Measurements from ENCODE around the gene FGD1.
A peak's percentile ranks its signal among the peaks of the same experiment; 100 is the strongest.
"Not testable (repeated sequence)": the region's sequence is repeated elsewhere in the genome, so short reads cannot be mapped to it uniquely, and the experiment has no call there.

FGD1 gene

DNA sequence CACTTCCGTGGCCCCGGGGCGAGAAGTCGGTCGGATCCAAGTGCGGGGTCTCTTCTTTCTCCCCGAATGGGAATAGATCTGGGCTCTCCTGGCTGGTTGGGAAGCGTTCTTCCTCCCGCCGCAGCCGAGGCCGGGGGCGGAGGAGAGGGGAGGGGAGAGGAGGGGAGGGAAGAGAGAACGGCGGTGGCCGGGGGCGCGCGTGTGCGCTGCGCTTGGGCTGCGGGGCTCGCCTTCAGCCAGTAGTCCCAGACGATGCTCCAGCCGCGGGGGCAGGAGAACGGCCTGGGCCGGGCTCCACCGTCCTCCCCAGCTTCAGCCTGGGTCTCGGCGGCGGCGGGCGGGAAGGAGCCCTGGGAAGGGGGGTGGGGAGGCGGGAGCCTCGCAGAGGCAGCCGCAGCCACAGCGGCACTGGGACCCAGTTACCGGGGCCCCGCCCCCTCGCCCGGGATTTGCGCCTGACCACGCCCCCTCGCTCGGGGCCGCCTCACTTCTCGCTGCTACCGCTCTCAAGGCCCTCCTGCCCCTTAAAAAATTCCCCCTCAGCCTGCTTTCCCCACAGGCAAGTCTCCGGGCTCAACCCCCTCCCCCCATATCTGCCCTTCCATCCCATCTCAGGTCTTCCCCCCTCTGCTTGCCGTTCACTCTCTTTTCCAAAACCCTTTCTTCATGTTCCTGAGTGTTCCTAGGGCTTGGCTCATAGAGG lies at the start of gene FGD1:
FGD1 (minus strand) TSS at position 421 of the 703 bp plus-strand sequence. CDS start 802 bp downstream, outside the sequence.
- peak; percentile 84 for DNase-seq (ENCODE audit: low spot score)

GRCh38 chrX:54542239-54542638 lies 46.2 kb upstream of the FGD1 start:
- not testable (repeated sequence) for DNase-seq (ENCODE audit: low spot score)

DNA sequence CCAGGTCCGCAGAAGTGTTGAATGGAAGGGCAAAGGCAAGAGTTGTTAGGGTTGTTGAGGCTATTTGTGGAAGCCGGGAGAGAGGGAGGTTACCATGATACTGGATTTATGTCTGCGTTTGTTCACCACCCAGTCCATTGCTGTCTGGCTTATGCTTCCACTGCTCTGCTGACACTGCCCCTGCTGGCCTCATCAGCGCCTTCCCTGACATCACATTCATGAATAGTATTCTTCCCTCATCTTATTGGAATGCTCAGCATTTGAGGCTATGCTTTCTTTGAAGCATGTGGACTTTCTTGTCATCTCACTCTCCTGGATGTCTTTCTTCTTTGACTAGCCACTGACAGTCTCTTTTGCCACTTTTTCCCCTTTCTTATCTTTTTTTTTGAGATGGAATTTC lies 44.3 kb upstream of the FGD1 start:
- DNase-seq (ENCODE audit: low spot score) = no peak

GRCh38 chrX:54534271-54534670 lies 38.2 kb upstream of the FGD1 start:
- no peak for DNase-seq (ENCODE audit: low spot score)

- no peak for DNase-seq (ENCODE audit: low spot score)
These were observed 34.4 kb upstream of the FGD1 start for GRCh38 chrX:54530357-54530900.

DNA sequence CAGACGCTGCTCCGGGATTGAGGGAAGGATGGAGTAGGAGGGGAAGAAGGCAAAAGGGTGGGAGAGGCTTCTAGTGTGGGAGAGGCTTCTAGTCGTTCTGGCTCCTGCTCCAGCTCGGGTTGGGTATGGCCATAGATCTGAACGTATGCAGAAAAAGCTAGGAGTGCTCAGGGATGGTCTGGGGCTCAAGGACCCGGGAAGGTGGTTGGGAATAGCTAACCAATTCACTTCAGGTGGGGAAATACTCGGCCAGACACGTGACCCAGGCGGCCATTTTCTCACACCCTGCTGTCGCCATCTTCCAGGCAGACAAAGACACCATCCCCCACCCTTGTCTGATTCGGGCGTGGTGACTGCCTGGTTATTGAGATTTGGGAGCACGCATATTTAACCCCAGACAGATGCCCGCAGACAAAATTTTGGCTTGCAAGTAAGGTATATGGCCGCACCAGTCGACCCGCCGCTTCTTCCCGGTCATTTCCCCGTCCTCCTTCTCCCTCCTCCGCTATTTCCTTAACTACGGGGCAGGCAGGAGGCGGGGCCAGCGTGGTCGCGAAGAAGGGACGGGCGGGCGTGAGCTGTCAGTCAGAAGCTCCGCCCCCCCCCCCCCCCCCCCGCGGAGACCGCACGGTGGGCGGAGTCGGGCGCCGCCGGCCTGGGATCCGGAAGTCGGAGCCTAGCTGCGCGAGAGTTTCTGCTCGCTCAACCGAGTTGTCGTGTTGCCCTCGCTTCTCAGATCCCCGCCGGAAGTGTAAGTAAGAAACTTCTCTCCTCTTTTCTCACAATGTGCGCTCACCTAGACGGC lies 33.7 kb upstream of the FGD1 start, which contains the start of gene GNL3L:
GNL3L (plus strand) TSS at position 668 of the 805 bp plus-strand sequence. CDS start 2,348 bp downstream, outside the sequence.
- DNase-seq (ENCODE audit: low spot score) = peak; percentile 94

GRCh38 chrX:54529151-54529550 lies 33.1 kb upstream of the FGD1 start:
- no peak for DNase-seq (ENCODE audit: low spot score)

GRCh38 chrX:54509400-54509799 lies 13.4 kb upstream of the FGD1 start:
- no peak for DNase-seq (ENCODE audit: low spot score)

DNA sequence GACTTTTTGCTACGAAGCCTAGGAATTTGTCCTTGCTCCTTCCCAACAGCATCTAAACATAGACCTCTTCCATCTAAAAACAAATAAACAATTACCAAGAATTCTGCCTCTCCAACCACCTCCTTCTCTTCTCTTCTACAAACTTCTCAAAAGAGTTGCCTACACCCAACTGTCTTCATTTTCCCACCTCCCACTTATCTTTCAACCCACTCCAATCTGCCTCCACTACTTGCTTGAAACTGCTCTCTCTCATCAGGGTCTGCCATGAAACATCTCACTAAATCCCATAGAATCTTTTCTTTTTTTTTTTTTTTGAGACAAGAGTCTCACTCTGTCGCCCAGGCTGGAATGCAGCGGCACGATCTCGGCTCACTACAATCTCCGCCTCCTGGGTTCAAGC lies 902 bp upstream of the FGD1 start:
- DNase-seq (ENCODE audit: low spot score) = no peak

- no peak for DNase-seq (ENCODE audit: low spot score)
These were observed 451 bp upstream of the FGD1 start for GRCh38 chrX:54496517-54496852.

- no peak for DNase-seq (ENCODE audit: low spot score)
These were observed 833 bp downstream of the FGD1 start for GRCh38 chrX:54494989-54495813.

DNA sequence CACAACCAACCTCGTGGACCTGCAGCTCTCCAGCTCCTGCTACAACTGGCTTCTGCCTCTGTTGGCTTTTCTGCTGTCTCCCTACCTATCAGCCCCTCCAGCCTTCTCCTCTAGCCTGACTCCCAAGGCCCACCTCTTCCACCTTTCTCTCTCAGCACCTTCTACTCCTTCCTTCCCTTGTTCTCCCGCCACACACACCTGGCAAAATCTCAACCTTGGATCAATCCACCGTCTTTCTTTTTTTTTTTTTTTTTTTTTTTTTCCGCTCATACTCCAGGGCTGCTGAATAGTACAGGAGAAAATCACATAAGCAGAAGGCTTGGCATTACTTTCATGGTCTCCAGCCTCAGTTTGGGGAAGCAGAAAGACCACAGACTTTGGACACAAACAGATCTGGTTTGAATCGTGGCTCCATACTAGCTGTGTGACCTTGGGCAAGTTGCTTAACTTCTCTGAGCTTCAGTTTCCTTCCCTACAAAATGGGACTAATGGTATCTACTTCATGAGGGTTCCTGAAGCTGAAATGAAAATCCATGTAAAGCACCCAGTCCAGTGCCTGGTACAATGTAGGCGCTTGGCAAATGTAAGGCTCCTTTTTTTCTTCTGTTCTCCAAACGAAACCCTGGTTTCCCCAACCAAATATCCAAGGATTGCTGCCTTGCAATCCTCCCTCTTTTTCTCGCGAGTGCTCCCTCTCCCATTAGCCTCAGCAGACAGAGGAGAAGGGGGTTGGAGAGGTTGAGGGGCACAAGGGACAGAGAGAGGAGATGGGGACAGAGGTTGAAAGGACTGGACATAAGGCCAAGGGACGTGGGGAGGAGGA lies 1.7 kb downstream of the FGD1 start:
- no peak for DNase-seq (ENCODE audit: low spot score)

- no peak for DNase-seq (ENCODE audit: low spot score)
These were observed 3.7 kb downstream of the FGD1 start for GRCh38 chrX:54492340-54492739.

DNA sequence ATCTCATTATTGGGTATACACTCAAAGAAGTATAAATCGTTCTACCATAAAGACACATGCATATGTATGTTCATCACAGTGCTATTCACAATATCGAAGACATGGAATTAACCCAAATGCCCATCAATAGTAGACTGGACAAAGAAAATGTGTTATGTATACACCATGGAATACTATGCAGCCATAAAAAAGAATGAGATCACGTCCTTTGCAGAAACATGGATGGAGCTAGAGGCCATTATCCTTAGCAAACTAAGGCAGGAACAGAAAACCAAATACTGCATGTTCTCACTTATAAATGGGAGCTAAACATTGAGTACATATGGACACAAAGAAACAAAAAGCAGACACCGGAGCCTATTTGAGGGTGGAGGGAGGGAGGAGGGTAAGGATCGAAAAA lies 6.2 kb downstream of the FGD1 start:
- DNase-seq (ENCODE audit: low spot score) = not testable (repeated sequence)

GRCh38 chrX:54484666-54485065 lies 11.4 kb downstream of the FGD1 start:
- DNase-seq (ENCODE audit: low spot score) = no peak

- DNase-seq (ENCODE audit: low spot score) = no peak
These were observed 12.1 kb downstream of the FGD1 start for GRCh38 chrX:54483946-54484345.

DNA sequence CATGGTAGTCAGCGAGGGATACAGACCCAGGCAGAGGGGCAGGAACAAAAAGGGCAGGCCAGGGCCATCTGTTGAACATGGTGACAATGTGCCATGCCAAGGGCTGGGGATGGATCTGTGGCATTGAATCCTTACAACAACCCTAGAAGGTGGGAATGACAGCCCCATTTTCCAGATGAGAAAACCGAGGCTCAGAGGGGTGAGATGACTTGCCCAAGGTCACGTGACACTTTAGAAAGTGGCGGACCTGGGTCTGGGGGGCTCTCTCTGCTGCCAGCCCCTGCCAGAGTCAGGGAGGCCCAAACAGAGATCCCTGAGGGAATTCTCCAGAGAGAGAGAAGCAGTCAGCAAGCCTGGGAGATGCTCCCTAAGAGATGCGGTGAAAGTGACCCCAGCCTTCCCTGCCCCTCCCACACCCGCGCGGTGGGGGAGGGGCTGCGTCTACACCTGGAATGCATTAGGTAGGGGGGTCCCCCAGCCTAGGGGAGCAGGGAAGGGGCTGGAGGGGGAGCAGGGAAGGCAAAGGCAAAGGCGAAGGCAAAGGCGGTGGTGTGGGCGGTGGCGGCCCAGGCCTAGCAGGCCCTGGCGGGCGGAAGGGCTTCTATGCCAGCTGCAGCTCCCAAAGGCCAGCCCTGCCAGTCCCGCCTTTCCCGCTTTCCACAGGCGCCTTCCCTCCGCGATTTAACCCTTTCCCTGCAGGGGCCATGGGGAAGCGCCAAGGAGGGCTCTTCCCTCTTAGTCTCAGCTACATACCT lies 13.0 kb downstream of the FGD1 start:
- no peak for DNase-seq (ENCODE audit: low spot score)

- DNase-seq (ENCODE audit: low spot score) = no peak
These were observed 16.6 kb downstream of the FGD1 start for GRCh38 chrX:54479136-54480111.

All from left forelimb (tissue), 1 donor.